Medulla oblongata (tissue), 1 donor: ENCODE data around the gene USP47.
"Not testable (repeated sequence)": the region's sequence is repeated elsewhere in the genome, so short reads cannot be mapped to it uniquely, and the experiment has no call there.

Experiments
- DNase-seq: peaks from one replicate; pipeline ENCODE4 v3.0.0-alpha.2; 2015; ENCODE audit errors: extremely low spot score

Gene USP47

GRCh38 chr11:11827272-11827671 lies 14.5 kb upstream of the USP47 start:
- DNase-seq: no peak

DNA sequence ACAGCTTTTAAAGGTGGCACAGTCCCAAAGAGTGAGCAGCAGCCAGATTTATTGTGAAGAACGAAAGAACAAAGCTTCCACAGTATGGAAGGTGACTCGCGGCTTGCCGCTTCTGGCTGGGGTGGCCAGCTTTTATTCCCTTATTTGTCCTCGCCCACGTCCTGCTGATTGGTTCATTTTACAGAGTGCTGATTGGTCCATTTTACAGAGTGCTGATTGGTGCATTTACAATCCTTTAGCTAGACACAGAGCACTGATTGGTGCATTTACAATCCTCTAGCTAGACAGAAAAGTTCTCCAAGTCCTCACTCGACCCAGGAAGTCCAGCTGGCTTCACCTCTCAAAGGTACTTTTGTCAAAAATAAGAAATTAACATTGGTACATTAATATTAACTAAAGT lies 10.4 kb upstream of the USP47 start:
- DNase-seq: not testable (repeated sequence)

DNA sequence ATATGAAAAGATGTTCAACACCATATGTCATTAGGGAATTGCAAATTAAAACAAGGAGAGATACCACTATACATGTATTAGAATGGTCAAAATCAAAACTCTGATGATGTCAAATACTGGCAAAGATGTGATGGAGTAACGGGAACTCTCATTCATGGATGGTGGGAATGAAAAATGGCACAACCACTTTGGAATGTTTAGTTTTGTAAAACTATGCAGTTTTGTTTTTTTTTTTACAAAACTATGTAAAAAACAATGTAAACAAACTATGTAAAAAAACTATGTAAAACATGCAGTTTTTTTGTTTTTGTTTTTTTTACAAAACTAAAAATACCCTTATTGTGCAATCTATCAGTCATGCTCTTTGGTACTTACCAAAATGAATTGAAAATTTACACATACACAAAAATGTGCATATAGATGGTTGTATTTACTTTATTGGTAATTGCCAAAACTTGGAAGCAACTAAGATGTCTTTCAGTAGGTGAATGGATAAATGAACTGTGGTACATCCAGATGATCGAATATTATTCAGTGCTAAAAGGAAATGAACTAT lies 5.0 kb upstream of the USP47 start:
- no peak for DNase-seq

DNA sequence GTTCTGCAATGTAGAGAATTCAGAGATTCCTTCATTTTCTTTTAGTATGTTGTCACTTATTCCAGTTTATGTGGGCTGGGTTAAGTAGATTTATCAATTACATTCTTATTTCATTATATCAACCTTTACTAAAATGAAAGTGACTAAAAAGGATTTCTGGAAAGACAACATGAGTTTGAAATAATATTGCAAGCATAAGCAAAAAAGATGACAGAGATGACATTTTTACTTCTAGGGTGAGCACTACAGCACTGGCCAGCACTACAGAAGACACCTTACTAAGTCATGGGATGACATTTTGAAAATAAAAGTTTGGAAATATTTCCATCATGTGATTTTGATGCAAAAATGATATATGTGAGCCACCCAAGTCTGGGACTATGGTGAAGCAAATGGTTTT lies 2.1 kb upstream of the USP47 start:
- DNase-seq: no peak

- DNase-seq: peak; percentile 71
Observed at GRCh38 chr11:11841116-11841722, 553 bp upstream of the USP47 start.

- DNase-seq: peak; percentile 80
Observed at GRCh38 chr11:11842421-11843008, 743 bp downstream of the USP47 start.

DNA sequence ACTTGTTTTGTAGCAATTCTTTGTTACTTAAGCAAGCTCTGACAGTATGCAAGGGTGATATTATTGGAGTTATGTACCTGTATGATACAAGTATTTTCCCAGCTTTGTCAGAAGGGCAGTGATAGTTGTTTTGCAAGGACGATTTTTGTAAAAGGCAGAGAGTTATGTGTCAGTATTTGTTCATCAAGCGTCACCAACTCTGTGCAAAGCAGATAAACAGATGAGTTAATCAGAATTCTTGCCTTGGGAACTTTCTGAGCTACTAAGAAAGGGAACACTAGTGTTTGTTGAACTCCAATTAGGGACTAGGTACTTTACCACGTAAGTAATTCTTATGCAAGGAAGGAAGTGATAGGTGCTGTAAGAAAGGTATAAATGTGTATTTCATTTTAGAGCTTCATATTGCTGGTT lies 1.4 kb downstream of the USP47 start:
- peak; percentile 64 for DNase-seq

DNA sequence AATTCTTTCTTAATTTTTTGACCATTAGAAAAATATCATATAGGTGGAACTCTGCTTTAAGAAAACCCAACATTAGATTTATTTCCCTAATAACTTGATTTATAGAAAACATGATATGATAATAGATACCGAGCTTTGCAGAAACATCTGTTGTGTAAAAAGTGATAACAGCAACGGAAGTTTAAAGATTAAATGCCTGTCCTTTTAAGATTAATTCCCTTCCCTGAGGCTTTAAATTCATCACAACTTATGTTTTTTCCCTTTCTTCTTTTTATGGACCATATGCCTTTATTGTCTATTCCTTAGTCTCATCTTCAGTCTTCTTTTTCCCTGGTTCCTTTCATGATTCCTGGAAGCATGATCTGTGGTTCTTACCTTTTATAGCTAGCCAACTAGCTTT lies 1.9 kb downstream of the USP47 start:
- no peak for DNase-seq

DNA sequence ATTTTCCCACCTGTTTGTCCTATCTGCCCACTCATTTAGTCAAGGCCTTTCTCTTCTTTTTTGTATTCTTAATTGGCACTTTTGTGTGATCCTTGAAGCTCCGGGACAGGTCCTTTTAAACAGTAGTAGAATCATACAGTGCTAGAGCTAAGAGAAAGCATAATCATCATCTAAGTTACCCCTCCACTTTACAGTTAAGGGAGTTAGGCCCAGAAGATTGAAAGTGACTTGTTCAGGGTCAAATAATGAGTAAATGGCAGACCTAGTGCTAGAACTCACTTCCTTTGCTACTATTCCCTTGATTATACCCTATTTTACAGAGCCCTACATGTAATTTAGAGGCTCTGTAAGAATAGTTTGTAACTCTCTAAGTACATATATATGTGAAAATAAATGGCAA lies 2.5 kb downstream of the USP47 start:
- no peak for DNase-seq

- DNase-seq: no peak
Observed at GRCh38 chr11:11845071-11845470, 3.3 kb downstream of the USP47 start.

- DNase-seq: no peak
Observed at GRCh38 chr11:11845551-11845950, 3.8 kb downstream of the USP47 start.

GRCh38 chr11:11847082-11847481 lies 5.3 kb downstream of the USP47 start:
- no peak for DNase-seq

DNA sequence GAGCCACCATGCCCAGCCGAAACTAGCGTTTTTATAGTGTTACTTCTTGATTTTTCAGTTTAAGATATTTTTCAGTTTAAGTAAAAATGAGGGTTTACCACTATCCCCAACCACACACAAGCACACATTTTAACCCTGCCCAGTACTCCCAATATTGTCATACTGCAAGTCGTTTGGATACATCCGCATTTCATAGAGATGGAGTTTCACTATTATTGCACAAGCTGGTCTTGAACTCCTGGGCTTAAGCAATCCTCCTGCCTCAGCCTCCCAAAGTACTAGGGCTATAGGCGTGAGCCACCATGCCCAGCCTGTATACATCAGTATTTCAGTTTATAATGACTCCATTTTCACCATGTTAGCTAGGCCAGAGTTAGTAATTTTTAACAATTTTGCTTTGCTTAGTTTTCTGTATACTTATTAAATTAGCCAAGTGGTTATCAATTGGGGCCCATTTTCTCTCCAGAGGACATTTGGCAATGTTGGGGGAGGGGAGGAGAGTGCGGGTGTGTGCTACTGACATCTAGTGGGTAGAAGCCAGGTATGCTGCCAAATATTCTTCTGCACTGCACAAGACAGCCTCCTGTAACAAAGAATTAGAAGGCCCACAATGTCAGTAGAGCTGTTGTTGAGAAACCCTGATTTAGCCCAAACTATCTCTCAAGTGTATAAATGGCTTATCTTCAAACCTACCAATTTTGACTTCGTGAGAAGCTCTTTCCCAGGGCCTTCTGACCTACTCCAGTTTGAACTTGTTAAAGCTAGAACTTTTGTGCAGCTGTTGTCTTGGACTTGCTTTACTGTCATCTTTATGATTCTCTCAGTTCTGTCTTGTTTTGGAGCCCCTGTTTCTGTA lies 7.3 kb downstream of the USP47 start:
- peak; percentile 68 for DNase-seq

DNA sequence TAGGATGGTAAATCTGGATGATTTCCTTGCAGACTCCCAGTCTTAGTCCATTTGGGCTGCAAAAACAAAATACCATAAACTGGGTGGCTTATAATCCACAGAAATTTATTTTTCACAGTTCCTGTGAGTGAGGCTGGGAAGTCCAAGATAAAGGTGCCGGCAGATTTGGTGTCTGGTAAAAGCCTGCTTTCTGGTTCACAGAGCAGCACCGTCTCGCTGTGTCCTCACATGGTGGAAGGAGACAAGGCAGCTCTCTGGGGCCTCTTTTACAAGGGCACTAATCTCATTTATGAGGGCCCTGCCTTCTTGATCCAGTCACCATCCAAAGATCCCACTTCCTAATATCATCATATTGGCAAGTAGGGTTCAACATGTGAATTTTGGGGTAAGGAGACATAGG lies 8.9 kb downstream of the USP47 start:
- no peak for DNase-seq

DNA sequence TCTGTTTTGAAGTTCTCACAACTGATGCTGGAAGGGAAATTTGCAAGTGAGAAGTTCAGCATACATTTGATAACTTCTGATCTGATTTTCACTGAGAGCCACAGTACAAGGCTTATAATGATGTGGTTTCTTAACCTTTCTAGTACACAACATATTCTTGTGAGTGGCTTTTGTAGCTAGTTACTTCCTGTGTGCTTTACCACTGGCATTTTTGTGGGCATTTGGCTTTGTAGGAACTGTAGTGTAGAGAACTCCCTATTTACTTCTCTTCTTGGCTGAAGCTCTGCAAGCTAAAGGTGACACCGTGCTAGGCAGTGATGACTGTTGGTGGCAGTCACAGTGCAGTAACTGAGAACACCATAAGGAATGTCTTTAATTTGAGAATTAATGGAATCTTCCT lies 14.9 kb downstream of the USP47 start:
- DNase-seq: no peak

GRCh38 chr11:11857769-11858168 lies 16.0 kb downstream of the USP47 start:
- DNase-seq: peak; percentile 64

- no peak for DNase-seq
Observed at GRCh38 chr11:11858676-11859075, 16.9 kb downstream of the USP47 start.

DNA sequence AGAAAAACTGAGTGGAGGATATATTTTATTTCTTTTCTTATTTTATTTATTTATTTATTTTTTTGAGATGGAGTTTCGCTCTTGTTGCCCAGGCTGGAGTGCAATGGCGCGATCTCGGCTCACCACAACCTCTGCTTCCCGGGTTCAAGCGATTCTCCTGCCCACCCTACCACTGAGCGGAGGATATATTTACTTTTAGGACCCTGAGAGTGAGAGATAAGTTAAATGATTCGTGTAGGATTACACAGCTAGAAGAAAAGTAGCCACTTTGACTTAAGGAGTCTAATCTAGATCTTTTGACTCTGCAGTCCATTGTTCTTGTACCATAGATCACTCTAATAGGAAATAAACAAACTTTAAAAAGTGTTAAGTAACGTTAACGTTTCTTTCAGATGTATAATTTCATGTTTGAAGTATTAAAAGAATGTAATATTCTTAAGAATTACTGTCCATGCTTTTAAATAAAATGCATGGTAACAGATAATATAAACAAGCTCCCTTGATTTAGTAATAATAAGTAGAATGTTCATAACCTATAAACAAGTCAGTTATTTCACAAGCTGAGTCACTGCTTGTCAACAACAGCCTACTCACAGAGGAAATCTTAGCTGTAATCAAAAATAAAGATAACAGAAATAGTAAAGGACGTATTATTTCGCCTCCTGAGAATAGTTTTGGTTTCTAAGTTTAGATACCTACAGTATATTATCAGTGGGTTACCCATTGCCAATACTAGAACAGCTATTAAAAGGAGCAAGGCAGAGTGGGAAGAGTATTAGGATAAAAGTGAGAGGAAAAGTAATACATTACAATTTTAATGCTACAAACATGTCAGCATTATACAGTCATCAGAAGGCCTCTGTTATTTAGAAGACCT lies 18.6 kb downstream of the USP47 start:
- DNase-seq: no peak

GRCh38 chr11:11862999-11863398 lies 21.2 kb downstream of the USP47 start:
- no peak for DNase-seq

DNA sequence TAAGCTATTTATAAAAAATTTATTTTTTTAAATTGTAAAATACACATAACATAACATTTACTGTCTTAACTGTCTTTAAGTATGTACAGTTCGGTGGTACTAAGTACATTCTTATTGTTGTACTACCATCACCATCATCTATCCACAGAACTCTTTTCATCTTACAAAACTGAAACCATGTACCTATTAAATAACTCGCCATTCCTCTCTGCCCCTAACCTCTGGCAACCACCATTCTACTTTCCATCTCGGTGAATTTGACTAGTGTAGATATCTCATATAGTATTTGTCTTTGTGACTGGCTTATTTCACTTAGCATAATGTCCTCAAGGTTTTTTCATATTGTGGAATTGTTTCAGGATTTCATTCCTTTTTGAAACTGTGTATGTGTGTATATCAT lies 22.6 kb downstream of the USP47 start:
- no peak for DNase-seq

DNA sequence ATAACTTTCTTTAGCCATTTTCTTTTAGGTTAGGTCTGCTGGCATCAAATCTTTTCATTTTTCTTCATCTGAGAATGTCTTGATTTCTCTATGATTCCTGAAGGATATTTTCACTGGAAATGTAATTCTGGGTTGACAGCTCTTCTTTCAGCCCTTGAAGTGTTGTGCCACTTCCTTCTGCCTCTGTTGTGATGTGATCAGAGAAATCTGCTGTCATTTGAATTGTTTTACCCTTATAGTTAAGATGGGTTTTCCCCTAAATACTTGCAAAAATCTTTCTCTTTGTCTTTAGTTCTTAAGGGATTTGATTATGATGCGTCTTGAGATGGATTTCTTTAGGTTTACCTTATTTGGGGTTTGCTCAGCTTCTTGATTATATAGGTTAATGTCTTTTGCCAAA lies 23.0 kb downstream of the USP47 start:
- DNase-seq: no peak

- no peak for DNase-seq
Observed at GRCh38 chr11:11865449-11865848, 23.7 kb downstream of the USP47 start.
